ENCODE data around the gene GLIS1. TPM values are rescaled to one million over a fixed set of nuclear protein-coding genes. Genes with fewer than 3 reads are reported as not detected.

GLIS1 gene
- total RNA-seq, 1 donor = 1.6 TPM

GRCh38 chr1:53704304-53704703 lies 34.7 kb downstream of the GLIS1 start:
- no peak for DNase-seq (ENCODE audit: low read depth)
- no peak for TF ChIP-seq CTCF (IDR thresholded peaks at IDR 0.05; ENCODE audit: insufficient read depth, low read length)

DNA sequence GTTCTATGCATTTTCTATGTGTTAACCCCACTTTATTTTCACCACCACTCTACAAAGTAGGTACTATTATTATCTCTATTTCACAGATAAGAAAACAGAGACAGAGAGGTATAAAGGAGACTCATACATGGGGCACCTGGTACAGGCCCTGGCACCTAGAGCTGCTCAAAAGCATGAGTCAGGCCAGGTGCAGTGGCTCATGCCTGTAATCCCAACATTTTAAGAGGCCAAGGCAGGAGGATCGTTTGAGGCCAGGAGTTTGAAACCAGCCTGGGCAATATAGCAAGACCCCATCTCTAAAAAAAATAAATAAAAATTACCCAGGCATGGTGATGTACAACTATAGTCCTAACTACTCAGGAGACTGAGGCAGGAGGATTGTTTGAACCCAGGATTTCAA lies 35.8 kb downstream of the GLIS1 start:
- H3K4me3 ChIP-seq (ENCODE audit: low read depth, low read length) = no peak overlapping the region
- no peak for TF ChIP-seq CTCF (IDR thresholded peaks at IDR 0.05; ENCODE audit: insufficient read depth, low read length)
- DNase-seq (ENCODE audit: low read depth) = no peak

More at GRCh38 chr1:53704304-53704703, 34.7 kb downstream of the GLIS1 start:
- no peak overlapping the region for H3K4me3 ChIP-seq (ENCODE audit: low read depth, low read length)

- no peak for DNase-seq (ENCODE audit: low read depth)
- no peak for TF ChIP-seq CTCF (IDR thresholded peaks at IDR 0.05; ENCODE audit: insufficient read depth, low read length)
Measured at GRCh38 chr1:53702341-53702740, 36.6 kb downstream of the GLIS1 start.

GRCh38 chr1:53700776-53701175 lies 38.2 kb downstream of the GLIS1 start:
- TF ChIP-seq CTCF (IDR thresholded peaks at IDR 0.05; ENCODE audit: insufficient read depth, low read length) = no peak

More at GRCh38 chr1:53702341-53702740, 36.6 kb downstream of the GLIS1 start:
- no peak overlapping the region for H3K4me3 ChIP-seq (ENCODE audit: low read depth, low read length)

GRCh38 chr1:53699981-53700380 lies 39.0 kb downstream of the GLIS1 start:
- TF ChIP-seq CTCF (IDR thresholded peaks at IDR 0.05; ENCODE audit: insufficient read depth, low read length) = no peak
- no peak overlapping the region for H3K4me3 ChIP-seq (ENCODE audit: low read depth, low read length)
- DNase-seq (ENCODE audit: low read depth) = no peak

More at GRCh38 chr1:53700776-53701175, 38.2 kb downstream of the GLIS1 start:
- H3K4me3 ChIP-seq (ENCODE audit: low read depth, low read length) = no peak overlapping the region
- DNase-seq (ENCODE audit: low read depth) = no peak

DNA sequence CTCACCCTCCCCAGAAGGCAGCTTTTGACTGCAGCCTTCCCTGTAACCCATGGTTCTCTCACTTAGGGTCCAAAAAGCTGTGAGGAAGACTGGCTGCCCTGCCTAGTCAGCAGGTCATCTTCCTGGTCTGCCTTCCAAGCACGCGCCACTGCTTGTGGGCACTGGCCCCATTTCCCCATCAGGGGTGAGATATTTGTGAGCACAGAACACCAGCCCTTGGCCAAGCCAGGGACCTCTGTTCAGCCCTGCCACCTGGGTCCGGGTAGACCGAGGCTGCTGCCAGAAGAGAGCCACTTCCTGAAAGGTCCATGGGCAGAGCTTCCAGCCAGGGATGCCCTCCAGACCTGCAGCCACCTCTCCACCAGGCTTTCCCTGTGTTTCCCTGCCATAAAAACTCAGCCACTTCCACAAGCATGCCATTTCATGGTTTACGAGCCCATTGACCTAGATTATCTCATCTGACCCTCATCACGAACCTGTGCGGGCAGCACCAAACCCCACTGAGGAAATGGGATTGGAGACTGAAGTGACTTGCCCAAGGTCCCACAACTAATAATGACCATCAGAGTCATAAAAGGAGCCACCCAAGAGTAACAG lies 40.5 kb downstream of the GLIS1 start:
- TF ChIP-seq CTCF (IDR thresholded peaks at IDR 0.05; ENCODE audit: insufficient read depth, low read length) = no peak
- no peak overlapping the region for H3K4me3 ChIP-seq (ENCODE audit: low read depth, low read length)
- DNase-seq (ENCODE audit: low read depth) = no peak
